ENCODE results near the gene MYO18B.

Gene MYO18B

DNA sequence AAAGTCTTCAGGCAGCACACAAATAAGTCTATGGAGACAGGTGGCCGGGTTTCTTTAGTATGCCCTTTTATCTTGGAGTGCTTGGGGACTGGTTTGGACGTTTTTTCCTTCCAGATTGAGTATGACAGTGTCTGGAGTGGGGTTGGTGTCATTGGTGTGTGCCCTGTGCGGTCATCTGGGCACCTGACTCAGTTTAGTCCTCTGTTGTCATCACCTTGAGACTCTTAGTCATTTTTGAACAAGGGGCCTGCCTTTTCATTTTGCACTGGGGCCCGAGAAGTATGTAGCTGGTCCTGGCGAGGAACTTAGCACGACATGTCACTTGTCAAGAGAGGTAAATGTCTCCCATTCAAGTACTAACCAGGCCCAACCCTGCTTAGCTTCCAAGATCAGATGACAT, 27.2 kb upstream of the MYO18B start:
- no peak for DNase-seq

- no peak for DNase-seq
Observed at GRCh38 chr22:25716637-25717036, 25.4 kb upstream of the MYO18B start.

DNA sequence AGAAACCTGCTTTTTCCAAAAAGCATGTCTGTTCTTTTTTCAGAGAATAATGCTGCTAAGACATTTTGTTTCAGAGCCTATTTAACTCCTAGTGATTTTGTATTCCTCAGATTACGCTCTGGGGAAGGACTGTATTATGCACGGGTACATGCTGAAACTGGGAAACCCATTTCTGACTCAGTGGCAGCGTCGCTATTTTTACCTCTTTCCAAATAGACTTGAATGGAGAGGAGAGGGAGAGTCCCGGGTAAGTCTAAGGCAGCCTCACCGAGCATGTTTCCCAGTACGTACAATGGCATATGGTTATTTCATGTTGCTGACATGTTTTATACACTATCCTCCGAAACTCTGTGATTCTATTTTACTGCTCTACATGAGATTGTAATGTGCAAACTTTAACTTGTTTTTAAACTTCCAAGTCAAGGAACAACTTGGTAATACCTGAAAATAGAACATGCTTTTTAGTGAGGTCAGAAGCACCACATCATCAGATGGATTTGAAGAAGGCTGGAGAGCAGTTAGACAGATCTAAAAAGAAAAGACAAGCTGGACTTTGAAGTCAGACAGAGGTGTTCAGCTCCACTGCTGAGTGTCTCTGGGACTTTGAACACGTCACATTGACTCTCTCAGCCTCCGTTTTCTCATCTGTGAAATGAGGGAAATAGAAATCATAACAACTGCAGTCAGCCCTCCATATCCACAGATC, 23.7 kb upstream of the MYO18B start:
- no peak for DNase-seq

DNA sequence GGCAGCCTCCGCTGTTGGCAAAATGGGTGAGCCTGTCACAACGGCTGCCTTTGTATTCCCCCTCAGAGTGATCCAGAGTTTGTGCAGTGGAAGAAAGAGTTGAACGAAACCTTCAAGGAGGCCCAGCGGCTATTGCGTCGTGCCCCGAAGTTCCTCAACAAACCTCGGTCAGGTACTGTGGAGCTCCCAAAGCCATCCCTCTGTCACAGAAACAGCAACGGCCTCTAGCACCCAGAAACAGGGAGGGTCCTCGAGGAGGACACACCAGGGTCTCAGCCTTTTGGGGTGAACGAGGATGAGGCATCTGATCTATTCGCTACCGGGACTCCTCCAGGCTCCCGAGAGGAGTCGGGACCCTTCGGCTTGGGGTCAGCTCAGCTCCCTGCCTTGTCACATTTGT, 19.8 kb upstream of the MYO18B start:
- DNase-seq, result no peak

GRCh38 chr22:25722626-25723025, 19.4 kb upstream of the MYO18B start:
- DNase-seq, result no peak

- DNase-seq, result no peak
Observed at GRCh38 chr22:25726241-25726640, 15.7 kb upstream of the MYO18B start.

DNA sequence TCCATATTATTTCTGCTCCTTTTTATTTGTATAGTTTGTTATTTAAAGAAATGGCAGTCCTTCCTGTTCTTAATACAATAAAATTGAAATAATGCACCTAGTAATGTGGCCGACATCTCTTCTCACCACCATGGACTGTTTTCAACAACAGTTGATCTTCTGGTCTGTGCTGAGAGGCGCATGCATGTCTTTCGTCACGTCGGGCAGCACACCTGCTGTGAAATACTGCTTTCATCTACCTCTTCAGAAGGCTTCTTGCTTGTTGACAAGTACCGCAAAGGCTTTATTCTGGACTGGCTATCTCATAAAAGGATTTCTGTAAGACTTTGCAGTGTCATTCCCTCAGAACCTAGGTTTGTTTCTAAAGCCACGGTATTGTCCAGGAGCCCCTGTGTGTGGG, 13.9 kb upstream of the MYO18B start:
- DNase-seq, result no peak

DNA sequence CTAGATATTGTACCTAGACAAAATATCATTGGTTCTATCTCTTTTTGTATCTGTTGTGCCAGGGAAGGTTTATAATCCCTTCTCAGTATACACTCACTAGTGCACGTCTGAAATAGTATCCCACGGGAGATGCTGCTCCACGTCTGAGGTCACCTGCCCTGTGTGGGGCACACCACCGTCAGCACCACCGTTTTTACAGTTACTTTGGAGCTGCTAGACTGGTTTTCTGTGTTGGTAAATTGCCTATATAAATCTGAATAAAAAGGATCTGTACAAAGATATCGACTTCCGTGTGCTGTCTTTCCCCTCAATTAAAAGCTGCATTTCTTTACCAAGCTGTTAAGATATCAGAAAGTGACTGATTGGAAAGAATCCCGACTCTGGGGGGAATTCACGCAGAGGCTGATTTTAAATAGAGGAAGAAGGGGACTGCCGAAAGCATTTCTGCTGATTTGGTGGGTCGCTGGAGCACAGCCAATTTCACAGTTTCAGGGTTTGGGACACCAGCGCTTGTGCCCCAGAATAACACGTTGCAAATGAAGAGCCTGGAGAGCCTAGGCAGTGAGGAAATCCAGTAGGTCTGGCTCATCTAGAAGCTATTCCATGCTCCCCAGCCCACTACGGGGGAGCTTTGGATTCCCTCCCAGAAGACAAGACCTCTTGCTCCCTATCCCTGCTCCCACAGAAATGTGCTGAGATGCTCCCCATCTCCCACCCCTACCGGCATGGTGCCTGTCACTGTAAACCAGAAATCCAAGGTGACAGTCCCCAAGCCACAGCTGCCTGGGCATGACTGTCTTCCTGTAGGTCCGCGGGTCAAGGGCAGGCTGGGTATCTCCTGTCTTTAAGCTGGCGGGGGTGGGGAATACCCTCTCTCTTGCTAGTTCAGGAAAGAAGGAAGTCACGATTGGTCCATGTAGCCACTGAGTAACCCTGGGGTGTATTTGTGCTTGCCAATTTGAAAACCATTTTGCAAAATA, 12.7 kb upstream of the MYO18B start:
- DNase-seq, result no peak

GRCh38 chr22:25735650-25736049, 6.3 kb upstream of the MYO18B start:
- no peak for DNase-seq

DNA sequence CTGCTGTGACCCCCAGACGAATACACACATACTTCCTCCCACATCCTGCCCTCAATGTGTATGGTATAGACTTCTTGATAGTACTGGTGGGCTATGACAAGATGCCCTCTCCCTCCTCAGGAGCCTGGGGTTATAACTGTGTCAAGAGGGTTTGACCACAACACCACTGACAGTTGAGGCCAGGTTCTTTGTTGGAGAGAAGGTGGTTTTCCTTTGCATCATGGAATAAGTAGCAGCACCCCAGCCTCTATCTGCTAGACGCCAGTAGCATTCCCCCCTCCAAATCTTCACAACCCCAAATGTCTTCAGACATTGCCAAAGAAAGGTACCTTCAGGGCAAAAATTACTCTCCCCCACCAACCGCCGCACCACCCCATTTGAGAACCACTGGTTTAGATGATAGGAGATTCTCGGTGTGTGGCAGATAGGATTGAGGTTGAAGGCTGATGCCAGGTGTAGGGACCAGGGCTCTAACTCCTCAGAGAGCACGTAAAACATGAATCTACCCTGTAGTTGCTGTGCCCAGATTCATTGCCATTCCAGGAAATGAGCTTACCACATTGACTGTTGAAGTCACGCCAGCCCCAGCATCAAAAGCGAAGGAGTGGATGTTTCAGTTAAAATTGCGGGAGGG, 5.5 kb upstream of the MYO18B start:
- DNase-seq, result no peak

DNA sequence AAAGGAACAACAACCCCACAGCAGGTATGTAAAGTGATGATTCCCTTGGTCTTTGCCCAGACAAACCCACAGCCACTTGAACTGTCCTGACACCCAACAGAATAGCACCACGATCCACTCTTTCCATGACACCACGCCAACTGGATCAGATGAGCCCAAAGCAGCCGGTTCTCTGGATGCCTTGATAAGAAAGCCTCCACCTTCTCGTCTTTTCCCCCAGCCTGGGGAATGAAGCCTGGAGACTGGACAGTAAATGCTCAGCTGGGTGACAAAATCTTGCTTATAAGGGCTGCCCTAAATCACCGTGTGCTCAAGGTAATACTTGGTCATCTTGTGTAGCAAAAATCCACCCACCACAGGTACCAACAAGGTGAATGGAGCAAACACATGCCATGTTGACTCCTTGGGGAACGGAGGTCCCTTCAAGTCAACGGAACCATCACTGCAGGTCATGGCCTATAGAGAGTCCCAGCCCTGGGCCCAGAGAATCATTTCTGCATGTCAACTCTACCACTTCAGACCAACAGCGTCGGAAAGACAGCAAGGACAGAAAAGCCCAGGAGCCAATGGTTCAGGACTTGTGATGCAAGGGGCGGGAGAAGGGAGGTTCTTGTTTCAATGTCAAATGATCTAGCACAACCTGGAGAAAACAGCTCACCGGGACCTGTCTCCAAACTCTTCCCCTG, 2.2 kb upstream of the MYO18B start:
- no peak for DNase-seq

DNA sequence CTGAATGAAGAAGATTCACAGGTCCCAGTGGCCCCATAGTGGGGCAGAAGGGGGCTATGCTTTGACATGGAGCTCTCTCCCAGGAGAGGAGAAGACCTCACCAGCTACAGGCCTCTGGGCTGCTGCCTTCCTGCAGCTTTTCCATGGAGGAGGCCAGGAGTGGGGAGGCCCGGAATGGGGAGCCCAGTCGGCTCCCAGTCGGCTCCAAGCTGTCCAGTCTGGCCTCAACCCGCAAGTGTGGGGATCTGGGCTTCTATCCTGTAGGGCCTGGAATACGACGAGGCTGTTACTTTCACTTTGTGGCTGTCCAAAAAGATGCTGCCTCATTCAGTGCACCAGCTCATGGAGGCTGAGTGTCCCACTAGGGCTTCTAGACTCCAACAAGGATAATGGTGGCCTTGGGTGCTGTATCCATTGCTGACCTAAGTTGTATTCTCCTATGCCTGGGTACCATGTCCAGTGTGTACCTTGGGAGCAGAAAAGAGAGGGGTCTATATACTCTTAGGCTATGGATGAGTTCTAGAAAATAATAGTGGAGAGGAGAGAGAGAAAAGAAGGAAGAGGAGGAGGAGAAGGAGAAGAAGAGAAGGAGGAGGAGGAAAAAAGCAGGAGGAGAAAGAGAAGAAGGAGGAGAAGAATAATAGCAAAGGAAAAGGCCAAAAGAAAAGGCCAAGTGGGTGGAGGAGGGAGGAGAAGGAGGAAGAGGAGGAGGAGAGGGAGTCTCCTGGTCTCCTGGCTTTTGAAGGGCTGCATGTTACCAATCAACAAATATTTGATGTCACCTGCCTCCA, 1.1 kb downstream of the MYO18B start:
- no peak for DNase-seq

DNA sequence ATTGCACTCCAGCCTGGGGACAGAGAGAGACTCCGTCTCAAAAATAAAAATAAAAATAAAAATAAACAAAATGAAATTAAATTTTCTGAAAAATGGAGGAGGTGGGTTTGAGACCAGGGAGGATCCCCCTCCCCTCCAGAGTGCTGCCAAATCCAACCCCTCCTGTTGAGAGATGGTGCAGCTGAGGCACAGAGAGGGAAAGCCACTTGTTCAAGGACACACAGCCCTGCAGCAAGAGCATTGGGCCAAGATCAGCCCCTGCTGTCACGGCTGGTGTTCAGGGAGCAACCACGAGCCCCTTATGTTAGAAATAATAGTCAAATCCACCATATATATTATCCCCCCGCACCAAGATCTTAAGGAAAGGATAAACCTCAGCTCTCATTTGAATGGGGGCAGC, 2.7 kb downstream of the MYO18B start:
- DNase-seq, result no peak

- no peak for DNase-seq
Observed at GRCh38 chr22:25745341-25746011, 3.5 kb downstream of the MYO18B start.

- no peak for DNase-seq
Observed at GRCh38 chr22:25746012-25746373, 4.0 kb downstream of the MYO18B start.

DNA sequence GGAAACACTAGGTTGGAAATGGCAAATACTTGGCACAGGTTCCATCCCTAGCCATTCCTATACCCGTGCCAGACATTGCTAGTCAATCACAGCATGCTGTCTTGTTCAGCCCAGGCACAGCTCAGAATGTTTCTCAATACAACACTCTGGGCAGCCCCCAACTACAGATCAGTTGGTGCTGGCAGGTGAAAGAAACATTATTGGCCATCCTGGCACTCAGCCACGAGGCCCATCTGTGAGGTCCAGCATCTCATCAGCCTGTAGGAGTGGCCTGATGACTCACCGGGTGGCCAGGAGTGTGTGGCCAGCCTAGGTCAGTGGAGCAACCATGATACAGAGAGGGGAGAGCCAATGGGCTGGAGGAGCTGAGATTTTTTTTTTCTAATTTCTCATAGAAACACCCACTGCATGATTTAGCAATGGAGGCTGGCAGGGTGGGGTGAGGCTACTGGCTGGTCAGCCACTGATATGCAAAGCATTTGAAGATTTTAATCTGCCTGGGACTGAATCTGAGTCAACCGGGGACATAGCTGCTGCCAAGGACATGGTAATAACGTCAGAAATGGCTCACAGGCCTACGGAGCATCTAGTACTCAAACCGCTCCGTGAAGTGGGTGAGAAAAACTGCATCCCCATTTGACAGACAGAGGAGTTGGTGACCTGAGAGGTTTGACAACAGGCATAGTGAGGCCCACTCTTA, 5.4 kb downstream of the MYO18B start:
- DNase-seq, result no peak

DNA sequence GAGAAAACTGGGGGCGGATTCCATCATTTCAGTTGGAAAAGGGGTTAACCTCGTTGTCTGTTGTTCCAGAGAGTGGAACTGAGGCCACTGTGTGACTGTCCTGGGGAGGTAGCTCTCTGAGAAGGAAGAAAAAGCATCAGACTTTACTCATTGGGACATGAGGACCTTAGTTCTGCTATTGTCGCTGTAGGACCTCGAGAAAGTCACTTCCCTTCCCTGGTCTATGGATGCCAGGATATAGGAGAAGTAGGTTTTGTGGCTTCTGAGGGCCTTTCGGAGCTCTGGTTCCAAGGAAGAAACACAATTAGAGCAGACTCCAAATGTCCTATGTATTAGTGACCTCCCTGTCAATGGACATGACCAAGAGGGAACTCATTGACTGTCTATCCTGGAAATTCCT, 6.2 kb downstream of the MYO18B start:
- DNase-seq, result no peak

DNA sequence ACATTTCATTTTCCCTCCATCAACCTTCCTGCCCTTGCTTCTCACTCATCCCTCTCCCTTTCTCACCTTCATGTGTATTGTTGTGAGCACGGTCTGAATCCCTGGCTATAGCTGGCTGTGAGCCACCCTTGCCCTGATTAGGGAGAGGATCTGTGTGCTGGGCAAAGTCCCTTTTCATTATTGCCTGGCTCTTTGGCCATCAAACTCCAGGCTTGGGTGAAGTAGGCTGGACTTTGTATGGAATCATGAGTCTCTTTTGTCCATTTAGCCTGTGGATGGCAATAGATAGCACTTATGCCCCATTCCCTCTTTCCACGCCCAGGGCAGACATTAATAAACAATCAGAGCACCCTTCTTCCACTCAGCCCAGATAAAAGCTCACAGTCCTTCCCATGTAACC, 6.7 kb downstream of the MYO18B start:
- DNase-seq, result no peak

- DNase-seq, result no peak
Observed at GRCh38 chr22:25749420-25750169, 7.6 kb downstream of the MYO18B start.

DNA sequence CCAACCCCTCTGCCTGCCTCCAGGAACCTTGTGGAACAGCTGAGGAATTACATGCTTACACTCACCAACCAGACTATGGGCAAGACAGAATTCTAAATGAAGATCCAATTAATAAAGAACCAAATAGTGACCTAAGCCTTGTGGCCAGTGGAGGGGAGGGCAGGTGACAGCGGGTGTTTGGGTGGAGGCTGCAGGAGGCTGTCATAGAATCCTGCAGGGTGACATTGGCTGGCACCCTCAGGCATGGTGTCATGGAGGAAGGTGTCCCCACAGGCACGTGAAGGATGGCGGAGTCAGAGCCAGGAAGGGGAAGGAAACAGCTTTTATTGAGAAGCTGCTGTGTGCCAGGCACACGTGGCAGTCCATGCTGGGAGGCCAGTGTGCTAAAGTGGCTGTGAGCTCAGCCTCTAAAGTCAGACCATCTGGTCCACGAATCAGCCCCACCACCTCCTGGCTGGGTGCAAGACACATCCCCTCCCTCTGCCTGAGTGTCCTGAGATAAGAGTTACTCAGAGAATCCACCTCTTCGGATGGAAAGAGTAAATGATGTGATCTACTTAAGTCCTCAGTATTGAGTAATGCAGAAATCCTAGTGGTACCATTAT, 8.7 kb downstream of the MYO18B start:
- DNase-seq, result no peak

Measured in activated T-cell treated with anti-CD3 and anti-CD28 coated beads for 4 hours (primary cell).